Measurements from ENCODE around the gene SLC35C1. TPM values are rescaled to one million over a fixed set of nuclear protein-coding genes. Genes with fewer than 3 reads are reported as not detected.
A peak's percentile ranks its signal among the peaks of the same experiment; 100 is the strongest.

SLC35C1 gene
- total and polyA plus RNA-seq, 2 of the 8 experiments (the other 6 are each of a cell fraction or from before 2014, with no cell fraction given), result 4.6 to 10.6 TPM

- no peaks in the 10 kb centered on the region for H3K79me1 ChIP-seq (ENCODE audit: low read depth, low read length)
- H3K27me3 ChIP-seq (replicated peaks in 1 of 4; ENCODE audit: control insufficient read depth in 3 of 4, extremely low read depth in 1 of 4, insufficient read depth in 3 of 4, low read length in 3 of 4), result no peaks in the 10 kb centered on the region
- H2AFZ ChIP-seq (ENCODE audit: low read length), result no peak overlapping the region
- ChIA-PET POLR2A (ENCODE audit: partially characterized antibody) (interaction anchor here (0.7 to 4.7 kb wide), 3 partner anchors 10 to 435 kb away, joined by 3 to 17 read pairs (median 4); partner anchors contain the start of gene CRY2), CTCF (ENCODE audit: partially characterized antibody) (interaction anchor here (0.9 to 8.6 kb wide), 7 partner anchors 12 to 88 kb away, joined by 3 to 90 read pairs (median 4); no protein-coding TSS in a partner anchor)
- H3K18ac ChIP-seq (ENCODE audit: extremely low read depth, low read length), result no peak overlapping the region; the same call in 1 of the 2 replicates
- no peak overlapping the region; a peak in 1 of 4 replicates for H3K4me2 ChIP-seq (ENCODE audit: insufficient read depth in 1 of 2, low read depth in 2 of 2, low read length in 2 of 2)
- no peak overlapping the region for H3K23ac ChIP-seq (ENCODE audit: insufficient read length)
- no peak overlapping the region for H2BK120ac ChIP-seq (replicated peaks; ENCODE audit: low read depth, low read length)
- no peaks in the 10 kb centered on the region for H4K20me1 ChIP-seq (replicated peaks in 1 of 2; ENCODE audit: control insufficient read depth in 1 of 2, insufficient read depth in 2 of 2, low read length in 2 of 2)
- H3K23me2 ChIP-seq (ENCODE audit: low read depth, low read length), result no peaks in the 10 kb centered on the region
- peaks cover 12 to 25% (median 16%) of the 10 kb centered on the region in 4 experiments; a peak in 6 of 7 replicates for H3K4me1 ChIP-seq (replicated peaks in 1 of 4; ENCODE audit: control insufficient read depth in 3 of 4, insufficient read depth in 4 of 4, low read length in 3 of 4)
- H3K9me3 ChIP-seq (ENCODE audit: insufficient read depth in 2 of 2, low read depth in 1 of 2, low read length in 1 of 2), result no peaks in the 10 kb centered on the region
- FAIRE-seq (no peak), DNase-seq (ENCODE audit: low read depth in 1 of 2, low spot score in 2 of 2) (no peak)
- no peak overlapping the region for H3K4me3 ChIP-seq (ENCODE audit: extremely low read depth in 1 of 4, insufficient read depth in 2 of 4, low read depth in 3 of 4, low read length in 4 of 4)
- H3K9ac ChIP-seq (replicated peaks in 1 of 4; ENCODE audit: extremely low read depth in 1 of 4, low read depth in 3 of 4, low read length in 3 of 4), result no peak overlapping the region
- H3K36me3 ChIP-seq (ENCODE audit: control insufficient read depth in 2 of 4, insufficient read depth in 4 of 4, low read length in 3 of 4), result peaks cover 3 to 27% (median 9%) of the 10 kb centered on the region in 4 experiments; a peak in 5 of 8 replicates
- H3K4ac ChIP-seq (replicated peaks; ENCODE audit: insufficient read length, low read depth, low read length), result no peak overlapping the region
- whole genome bisulfite sequencing, 2 experiments (ENCODE audit: extremely low coverage in 1 of 2, insufficient coverage in 1 of 2, insufficient read length in 1 of 2, insufficient replicate concordance in 2 of 2, low coverage in 1 of 2, low lambda C conversion rate in 2 of 2, missing lambda C conversion rate in 1 of 2), result 60% methylated on average over 12 of the region's 12 CpGs; no CpG with 5 or more reads in 1 of the 2 experiments
- no peak overlapping the region for H4K5ac ChIP-seq (ENCODE audit: insufficient read length, low read depth, low read length)
- 0 out of 3 replicates have a peak, but pooled peaks of 1 of the 2 experiments have one; percentile 9 for TF ChIP-seq EP300 (IDR thresholded peaks at IDR 0.05; ENCODE audit: borderline replicate concordance in 1 of 2, low read depth in 2 of 2, low read length in 2 of 2)
- TF ChIP-seq, protein P1, sequence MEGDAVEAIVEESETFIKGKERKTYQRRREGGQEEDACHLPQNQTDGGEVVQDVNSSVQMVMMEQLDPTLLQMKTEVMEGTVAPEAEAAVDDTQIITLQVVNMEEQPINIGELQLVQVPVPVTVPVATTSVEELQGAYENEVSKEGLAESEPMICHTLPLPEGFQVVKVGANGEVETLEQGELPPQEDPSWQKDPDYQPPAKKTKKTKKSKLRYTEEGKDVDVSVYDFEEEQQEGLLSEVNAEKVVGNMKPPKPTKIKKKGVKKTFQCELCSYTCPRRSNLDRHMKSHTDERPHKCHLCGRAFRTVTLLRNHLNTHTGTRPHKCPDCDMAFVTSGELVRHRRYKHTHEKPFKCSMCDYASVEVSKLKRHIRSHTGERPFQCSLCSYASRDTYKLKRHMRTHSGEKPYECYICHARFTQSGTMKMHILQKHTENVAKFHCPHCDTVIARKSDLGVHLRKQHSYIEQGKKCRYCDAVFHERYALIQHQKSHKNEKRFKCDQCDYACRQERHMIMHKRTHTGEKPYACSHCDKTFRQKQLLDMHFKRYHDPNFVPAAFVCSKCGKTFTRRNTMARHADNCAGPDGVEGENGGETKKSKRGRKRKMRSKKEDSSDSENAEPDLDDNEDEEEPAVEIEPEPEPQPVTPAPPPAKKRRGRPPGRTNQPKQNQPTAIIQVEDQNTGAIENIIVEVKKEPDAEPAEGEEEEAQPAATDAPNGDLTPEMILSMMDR (IDR thresholded peaks at IDR 0.05; ENCODE audit: control extremely low read depth in 1 of 3, insufficient read depth in 1 of 3, low read depth in 1 of 3, low read length in 3 of 3), result no peak
- no peak for TF ChIP-seq ASH2L (IDR thresholded peaks at IDR 0.05; ENCODE audit: low read length)
- no peak for TF ChIP-seq SIRT6 (IDR thresholded peaks at IDR 0.05; ENCODE audit: low read length)
- peak; percentile 82 to 92; a peak in 2 of 4 replicates for TF ChIP-seq SIN3A (conservative IDR thresholded peaks at IDR 0.05 in 1 of 2, IDR thresholded peaks at IDR 0.05 in 1 of 2; ENCODE audit: low read depth in 1 of 2, low read length in 2 of 2)
- peak; percentile 83 for TF ChIP-seq MAX (IDR thresholded peaks at IDR 0.05)
- peak; percentile 28 for TF ChIP-seq SAP30 (IDR thresholded peaks at IDR 0.05; ENCODE audit: insufficient read depth, insufficient replicate concordance, low read length)
- no peak for TF ChIP-seq NRF1 (IDR thresholded peaks at IDR 0.05; ENCODE audit: low read depth, low read length)
- no peak overlapping the region for H3K56ac ChIP-seq (replicated peaks; ENCODE audit: insufficient read length, low read depth, low read length)
- 0 out of 2 replicates have a peak overlapping the region, but pooled peaks have one; percentile 26 for H2BK20ac ChIP-seq (ENCODE audit: low read length)
- H2AK5ac ChIP-seq (ENCODE audit: low read depth, low read length), result no peak overlapping the region
- no peak overlapping the region for H3K14ac ChIP-seq (ENCODE audit: insufficient read length)
- no peak overlapping the region for H3K27ac ChIP-seq (ENCODE audit: low read depth, low read length)
- no peak overlapping the region for H2BK15ac ChIP-seq (ENCODE audit: low read length)
- H2BK5ac ChIP-seq (ENCODE audit: low read depth, low read length), result no peak overlapping the region; the same call in 1 of the 2 replicates
- H2BK12ac ChIP-seq (ENCODE audit: low read depth, low read length), result no peak overlapping the region
- H4K8ac ChIP-seq (ENCODE audit: extremely low read depth, insufficient read depth, low read length), result no peak overlapping the region
- H4K91ac ChIP-seq (replicated peaks; ENCODE audit: insufficient read length, low read length), result no peak overlapping the region
- H3K79me2 ChIP-seq (ENCODE audit: control insufficient read depth in 1 of 2, insufficient read depth in 2 of 2, low read length in 2 of 2), result no peaks in the 10 kb centered on the region
Measured at GRCh38 chr11:45859661-45860140, 54.8 kb downstream of the SLC35C1 start.

Measured in H1 (cell line).